Transverse colon (tissue), 3 donors: ENCODE results near the gene RAPH1.
A peak's percentile ranks its signal among the peaks of the same experiment; 100 is the strongest.

Experiments
- CTCF ChIP-seq, 5 experiments: fragments of 200-600 bp in 3 of 5; fragments of 450-650 bp in 2 of 5; sonication (generic) in 3 of 5; IDR thresholded peaks; 1 replicate in 2 of 5; 2 replicates in 3 of 5; pipeline ENCODE4 v1.5.1; 2016 to 2017; ENCODE audit warnings: antibody characterized with exemption in 5 of 5, inconsistent platforms in 3 of 5, mild to moderate bottlenecking in 2 of 5, moderate library complexity in 1 of 5
- EP300 ChIP-seq: sonication (generic); formaldehyde crosslinking; IDR thresholded peaks from one replicate; pipeline ENCODE4 v1.6.1; 2017; ENCODE audit warnings: antibody characterized with exemption, low read depth

DNA sequence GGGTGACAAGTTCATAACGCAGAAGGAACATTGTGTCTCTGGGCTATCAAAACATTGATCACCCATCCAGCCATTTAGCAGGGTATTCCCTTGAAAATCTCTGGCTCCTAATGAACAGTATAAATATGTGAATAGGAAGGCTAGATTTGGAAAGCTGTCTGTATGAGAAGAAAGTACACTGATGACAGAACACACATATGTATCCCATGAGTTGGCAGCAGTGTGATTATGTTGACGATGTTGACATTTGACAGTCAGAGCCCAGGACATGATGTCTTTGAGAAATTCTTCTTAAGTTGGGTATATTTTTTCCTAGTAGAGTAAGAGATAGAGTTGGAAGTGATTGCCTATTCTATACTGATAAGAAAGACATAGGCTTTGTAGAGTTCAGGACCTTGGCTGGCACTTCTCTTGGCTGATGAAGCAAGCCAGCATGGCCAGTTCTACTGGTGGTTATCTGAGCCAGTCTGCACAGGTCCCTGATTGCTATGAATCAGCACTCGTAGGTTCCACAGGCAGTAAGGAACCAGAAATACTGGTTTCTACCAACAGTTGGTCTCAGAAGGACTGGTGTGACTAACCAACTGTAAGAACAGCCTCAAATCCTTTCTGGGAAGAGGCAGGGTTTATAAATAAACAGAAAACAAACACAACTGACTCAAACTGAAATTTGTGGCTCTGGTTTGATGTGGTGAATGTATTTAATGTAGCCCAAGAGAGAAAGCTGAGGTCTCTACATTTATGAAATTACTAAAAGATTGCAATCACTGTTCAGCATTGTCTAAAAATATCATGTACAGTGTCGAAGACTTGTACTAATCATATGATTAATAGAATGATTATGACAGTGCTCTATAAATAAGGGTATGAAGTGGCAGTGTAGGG is 43.9 kb upstream of the RAPH1 start:
- TF ChIP-seq EP300 = peak; percentile 84
- TF ChIP-seq CTCF (IDR thresholded peaks at IDR 0.05) = peak in 2 of 5 experiments; percentile 7 to 18
